HS-27A (cell line): ENCODE data around the gene DIPK1C.

Experiments used
- DNase-seq: peaks from one replicate; pipeline ENCODE4 v3.0.0-alpha.2; 2012; ENCODE audit warnings: low read depth, missing footprints

Gene DIPK1C

GRCh38 chr18:74451148-74451547 is 6.0 kb downstream of the DIPK1C start:
- no peak for DNase-seq

- no peak for DNase-seq
These were observed 6.5 kb downstream of the DIPK1C start for GRCh38 chr18:74450626-74451025.

DNA sequence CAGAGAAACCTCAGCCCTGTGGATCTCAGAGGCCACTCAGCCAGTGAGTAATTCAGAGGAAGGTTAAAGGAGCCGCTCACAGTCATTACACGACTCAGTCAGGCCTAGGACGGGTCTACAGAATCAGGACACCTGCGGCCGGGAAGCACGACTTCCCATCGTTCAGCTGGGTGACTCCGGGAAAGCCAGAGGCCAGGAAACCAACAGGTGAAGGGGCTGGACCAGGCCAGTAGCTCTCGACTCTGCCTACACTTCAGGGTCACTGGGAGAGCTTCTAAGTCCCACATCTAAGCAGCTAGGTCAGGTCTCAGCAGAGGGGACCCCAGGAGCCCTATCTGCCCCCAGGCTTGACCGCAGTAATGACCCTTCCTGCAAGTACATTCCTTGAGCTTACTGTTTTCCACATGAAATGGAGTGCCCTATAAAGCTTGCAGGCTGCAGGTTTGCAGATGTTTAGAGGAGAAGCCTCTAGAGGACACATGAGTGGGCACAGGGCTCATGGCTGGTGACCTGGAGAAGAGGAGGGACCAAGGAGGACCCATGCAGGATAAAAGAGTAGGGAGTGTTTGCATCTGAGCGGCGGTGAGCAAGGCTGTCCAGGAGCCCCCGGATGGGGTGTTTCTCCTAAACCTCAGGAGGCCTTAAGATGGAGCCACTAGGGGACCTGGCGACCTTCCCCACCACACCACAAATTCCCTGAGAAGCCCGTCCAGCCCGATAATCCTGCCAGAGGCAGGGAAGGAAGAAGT is 9.5 kb downstream of the DIPK1C start:
- DNase-seq: no peak

DNA sequence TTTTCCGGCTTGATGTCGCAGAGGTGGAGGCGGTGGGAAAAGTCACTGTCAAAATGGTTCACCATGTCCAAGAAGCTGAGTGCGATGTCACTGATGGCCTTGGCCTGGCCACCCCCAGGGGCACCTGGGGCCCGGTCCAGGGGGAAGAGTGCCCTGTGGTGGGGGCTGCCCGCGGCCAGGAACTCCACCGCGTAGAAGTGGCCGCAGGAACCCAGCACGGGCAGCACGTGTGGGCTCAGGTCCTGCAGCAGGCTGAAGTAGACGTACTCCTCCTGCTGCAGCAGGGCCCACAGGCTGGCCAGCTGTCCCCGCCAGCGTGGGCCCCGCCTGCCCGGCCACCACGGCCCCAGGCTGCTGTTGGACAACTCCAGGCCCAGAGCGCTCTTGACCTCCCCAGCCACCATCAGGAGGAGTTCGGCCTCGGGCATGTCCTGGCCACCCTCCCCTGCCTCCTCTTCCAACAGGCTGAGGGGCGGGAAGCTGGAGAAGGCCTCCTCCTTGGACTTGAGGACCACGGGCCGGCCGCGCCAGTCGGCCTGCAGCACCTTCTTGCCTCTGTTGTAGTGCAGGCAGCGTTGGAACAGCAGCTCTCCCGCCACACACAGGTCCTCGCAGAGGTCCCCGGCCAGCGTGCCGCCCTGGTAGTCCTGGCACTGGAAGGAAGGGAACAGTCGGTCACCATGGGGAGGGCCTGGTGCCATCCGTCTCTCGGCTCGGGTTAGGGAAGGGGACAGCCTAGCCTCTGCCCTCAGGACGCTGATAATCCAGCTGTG is 10.3 kb downstream of the DIPK1C start:
- DNase-seq: no peak

DNA sequence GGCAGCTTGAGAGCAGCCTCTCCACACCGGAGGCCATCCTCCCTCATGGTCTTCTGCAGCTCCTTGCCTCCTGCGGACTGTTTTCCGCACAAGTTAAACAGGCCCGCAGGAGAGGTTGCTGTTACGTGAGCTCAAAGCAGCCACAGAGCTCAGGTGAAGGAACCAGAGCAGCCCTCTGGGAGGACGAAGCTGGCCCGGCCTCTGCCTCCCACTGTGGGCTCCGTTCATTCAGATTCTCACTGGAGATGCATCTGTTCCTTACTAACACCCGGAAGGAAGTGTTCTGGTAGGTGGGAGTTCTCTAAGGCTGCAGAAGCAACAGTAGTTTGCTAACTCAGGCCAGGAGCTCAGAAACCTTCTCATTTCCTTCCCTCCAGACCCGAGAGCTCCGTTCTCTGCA is 10.9 kb downstream of the DIPK1C start:
- DNase-seq: no peak

GRCh38 chr18:74445585-74445984 is 11.5 kb downstream of the DIPK1C start:
- no peak for DNase-seq

DNA sequence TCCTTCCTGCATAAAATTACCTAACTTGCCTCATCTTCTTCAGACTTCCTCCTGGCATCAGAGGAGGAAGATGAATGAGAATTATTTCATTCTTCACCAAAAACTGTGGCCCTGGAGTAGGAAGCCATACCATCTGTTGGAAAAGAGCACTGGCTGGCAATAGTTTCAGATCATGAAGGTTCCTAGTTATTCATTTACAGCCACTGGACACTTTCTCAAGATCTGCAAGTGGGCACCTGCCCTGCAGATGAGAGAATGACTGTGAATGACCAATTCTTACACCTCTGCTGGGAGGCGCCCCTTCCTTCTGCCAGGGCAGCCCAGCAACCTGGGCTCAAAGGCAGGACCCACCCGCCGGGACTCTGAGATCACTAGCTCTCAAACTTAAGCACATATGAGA is 13.0 kb downstream of the DIPK1C start:
- DNase-seq: no peak

- DNase-seq: no peak
These were observed 16.2 kb downstream of the DIPK1C start for GRCh38 chr18:74440808-74441427.

DNA sequence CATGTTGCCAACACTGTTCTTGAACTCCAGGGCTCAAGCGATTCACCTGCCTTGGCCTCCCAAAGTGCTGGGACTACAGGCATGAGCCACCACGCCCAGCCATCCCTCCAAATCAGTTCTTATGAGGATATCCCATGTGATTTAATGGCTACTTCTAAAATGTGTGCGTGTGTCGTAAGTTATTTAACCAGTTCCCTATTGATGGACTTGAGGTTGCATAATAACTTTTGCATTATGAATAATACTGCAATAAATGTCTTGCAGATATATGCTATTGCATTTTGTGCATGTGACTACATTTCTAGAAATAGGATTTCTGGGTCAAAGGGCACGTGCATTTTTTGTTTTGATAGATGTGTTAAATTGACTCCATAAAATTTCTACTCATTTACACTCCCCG is 19.0 kb downstream of the DIPK1C start:
- DNase-seq: no peak

DNA sequence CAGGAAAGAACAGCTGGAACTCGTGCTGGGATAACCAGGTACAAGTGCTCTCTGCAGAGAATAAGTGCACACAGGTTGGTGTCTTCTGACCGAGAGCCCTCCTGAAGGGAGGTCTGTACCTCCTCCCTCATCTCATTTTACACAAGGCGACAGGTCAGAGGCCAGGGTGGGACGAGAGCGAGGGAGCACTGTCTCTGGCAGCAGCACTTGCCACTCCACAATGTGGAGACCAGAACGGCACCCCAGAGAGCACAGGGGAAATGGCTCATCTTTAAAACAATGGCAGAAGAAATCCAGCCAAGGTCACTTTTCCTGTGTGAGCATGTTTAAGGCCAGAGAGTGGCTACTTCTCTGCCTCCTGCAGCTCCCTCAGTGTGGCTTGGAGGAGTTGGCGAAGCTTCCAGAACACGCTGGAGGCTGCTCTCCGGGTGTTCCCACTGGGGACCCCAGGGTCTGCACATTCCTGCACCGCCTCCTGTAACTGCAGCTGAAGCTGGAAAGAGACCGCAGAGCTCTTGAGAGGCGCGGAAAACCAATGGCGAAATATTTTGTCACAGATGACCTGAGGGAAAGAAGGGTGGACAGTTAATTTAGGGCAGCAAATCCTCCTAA is 20.8 kb downstream of the DIPK1C start:
- DNase-seq: no peak

DNA sequence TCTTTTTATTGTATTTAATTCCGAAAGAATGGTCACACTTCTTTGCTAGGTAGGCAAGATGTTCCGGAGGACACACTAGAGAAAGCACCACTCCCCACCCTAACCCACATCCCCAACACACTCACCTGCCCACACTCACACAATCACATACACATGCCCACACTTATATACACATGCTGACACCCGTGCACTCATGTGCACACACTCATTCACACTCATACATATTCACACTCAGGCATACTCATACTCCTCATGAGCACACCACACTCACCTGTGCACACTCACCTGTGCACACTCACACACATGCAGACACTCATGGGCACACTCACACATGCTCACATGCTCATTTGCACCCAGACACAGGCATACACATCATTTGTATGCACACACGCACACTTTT is 21.4 kb downstream of the DIPK1C start:
- DNase-seq: no peak

DNA sequence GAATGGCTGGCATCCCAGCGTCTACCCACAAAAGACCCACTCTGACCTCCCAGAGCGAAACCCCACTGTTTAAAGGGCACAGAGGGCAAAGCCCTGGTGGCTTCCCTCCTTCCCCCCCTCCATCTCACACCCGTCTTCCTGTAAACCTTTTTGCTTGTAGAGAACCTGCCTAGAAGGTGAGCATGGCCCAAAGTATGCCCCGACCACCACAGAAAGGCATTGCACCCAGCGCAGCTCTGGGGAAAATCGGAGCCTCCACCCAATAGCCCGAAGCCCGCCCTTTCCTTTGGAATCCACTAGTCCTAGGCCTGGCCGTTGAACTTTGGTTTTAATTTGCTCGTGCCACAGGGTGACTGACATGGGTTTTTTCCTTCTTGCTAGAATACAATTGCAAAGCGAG is 22.6 kb downstream of the DIPK1C start:
- no peak for DNase-seq

DNA sequence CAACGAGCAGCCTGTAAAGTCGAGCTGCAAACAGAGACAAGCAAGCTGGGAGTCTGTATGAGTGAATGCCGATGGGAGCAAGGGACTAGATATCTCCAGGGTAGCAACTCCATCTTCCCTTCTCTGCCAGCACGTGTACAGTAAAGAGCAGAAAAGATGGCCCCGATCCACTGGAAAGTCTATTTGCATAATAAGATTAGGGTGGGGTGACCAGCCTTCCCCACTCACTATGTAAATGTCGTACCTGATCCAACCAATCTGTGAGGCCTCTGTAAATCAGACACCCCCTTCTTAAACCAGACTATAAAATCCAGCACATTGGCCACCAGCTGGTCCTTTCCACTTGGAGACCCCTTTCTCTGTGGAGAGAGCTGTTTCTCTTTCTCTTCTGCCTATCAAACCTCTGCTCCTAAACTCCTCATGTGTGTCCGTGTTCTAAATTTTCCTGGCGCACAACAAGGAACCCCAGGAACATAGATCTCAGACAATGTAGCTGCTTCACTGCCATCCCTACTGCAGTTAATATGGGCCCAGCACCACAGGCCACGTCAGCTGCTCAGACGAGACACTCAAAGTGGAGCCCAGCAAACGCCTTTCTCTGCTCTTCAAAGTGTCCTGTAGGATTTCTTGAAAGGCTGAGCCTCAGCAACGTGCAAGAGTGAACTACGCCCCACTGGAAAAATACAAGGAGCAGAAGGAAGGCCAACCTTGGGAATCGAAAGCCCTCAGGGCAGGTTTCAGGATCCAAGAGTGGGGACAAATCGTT is 26.1 kb downstream of the DIPK1C start:
- DNase-seq: no peak

DNA sequence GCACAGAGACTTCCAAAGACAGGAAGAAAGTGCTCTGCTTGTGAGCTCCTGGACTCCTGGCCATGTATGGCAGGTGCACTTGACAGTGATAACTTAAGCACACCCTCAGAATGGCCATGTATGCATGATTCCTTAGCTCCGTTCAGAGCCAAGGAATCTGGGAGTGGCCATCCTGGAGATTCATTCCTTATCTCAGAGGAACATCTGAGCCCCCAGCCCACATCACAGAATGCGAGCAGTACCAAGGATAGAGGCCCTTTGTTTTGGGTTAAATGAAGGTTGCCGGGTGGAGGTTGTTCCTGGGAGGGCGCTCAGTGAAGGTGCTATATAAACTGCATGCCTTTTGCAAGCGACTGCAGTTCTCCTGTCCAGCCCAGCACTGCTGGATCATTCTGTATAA is 26.9 kb downstream of the DIPK1C start:
- no peak for DNase-seq

GRCh38 chr18:74429096-74429495 is 28.0 kb downstream of the DIPK1C start:
- DNase-seq: no peak

DNA sequence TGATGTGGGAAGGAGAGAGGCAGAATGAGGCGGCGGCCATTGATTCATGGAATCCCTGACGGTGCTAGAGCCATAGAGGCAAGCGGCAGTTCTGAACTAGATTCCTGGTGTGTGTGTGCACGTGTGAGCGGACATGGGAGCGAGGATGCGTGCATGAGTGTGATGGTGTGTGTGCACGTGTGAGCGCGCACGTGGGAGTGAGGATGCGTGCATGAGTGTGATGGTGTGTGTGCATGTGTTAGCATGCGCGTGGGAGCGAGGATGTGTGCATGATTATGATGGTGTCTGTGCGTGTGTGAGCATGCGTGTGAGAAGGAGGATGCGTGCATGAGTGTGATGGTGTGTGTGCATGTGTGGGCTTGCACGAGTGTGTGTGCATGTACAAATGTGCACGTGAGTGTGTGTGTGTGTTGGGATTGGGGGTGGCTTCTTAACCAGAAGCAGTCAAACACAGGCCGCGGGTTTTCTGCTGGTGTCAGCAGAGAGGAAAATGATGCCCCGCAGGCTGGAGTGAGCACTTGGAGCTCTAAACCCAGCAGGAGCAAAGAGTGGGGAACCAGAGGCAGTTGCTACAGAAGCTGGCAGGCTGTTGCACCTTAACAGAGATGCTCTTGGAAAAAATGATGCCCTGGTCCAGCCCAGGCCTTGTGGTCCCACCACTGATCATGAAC is 29.5 kb downstream of the DIPK1C start:
- DNase-seq: no peak

GRCh38 chr18:74425876-74426275 is 31.2 kb downstream of the DIPK1C start:
- no peak for DNase-seq

- DNase-seq: no peak
These were observed 31.9 kb downstream of the DIPK1C start for GRCh38 chr18:74425161-74425560.

- no peak for DNase-seq
These were observed 34.6 kb downstream of the DIPK1C start for GRCh38 chr18:74422541-74422940.

GRCh38 chr18:74420926-74421325 is 36.2 kb downstream of the DIPK1C start:
- DNase-seq: no peak

GRCh38 chr18:74420481-74420880 is 36.6 kb downstream of the DIPK1C start:
- DNase-seq: no peak
